Midbrain (tissue), 1 donor: Measurements from ENCODE around the gene GRK5.

Experiments
- DNase-seq: peaks from one replicate; lab custom pipeline; 2025; lab: John Stamatoyannopoulos, UW

Gene GRK5

DNA sequence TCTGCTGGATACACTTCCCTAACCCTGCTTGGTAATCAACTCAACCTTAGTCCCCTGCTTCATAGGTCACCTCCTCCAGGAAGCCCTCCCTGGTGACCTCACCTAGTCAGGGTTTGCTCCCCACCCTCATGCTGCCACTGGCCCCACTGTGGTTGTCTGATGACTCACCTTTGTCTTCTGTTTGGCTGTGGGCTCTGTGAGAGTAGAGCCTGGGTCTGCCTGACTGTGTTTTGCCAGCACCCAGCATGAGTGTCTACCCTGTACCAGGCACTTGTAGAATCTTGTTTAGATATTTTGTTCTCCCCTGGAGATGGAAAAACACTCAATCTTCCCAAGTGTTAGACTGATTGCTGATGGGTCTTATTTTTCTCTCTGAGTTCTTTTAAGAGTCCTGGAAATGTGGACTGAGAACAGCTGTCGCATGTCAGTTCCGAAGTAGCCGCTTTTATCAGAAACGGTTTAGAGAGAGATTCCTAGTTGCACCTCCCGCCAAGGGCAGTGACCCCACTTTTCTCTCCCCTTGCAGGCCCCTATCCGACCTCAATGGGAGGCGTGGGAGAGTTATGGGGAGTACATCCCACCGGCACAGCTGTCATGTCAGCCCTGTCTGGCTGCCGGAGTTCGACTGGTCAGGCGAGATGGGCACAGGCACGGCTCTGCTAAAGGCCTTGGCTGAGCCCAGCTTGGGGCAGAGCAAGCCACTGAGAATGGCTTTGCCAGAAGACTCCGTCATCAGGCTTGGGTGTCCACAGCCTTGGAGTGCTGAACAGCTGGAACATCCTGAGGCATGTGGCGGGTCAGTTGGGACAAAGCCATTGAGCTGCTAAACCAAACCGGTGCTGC, 134.3 kb downstream of the GRK5 start:
- DNase-seq, result no peak

DNA sequence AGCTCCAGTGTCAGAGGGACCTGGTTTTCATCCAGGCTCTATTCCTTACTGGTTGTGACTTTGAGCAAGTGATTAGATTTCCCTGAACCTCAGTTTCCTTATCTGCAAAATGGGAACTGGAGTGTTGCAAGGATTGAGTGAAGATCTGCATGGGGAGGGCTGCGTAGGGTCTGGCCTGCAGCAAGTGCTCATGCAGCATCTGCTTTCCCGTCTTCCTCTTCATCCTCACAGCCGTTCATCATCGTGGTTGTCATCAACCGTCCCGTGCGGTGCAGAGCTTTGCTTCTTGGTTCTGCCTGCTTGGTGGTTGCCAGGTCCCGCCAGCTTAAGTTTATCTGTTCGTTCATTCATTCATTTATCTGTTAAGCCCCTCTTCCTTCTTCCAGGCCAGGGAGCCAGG, 135.0 kb downstream of the GRK5 start:
- DNase-seq, result no peak

DNA sequence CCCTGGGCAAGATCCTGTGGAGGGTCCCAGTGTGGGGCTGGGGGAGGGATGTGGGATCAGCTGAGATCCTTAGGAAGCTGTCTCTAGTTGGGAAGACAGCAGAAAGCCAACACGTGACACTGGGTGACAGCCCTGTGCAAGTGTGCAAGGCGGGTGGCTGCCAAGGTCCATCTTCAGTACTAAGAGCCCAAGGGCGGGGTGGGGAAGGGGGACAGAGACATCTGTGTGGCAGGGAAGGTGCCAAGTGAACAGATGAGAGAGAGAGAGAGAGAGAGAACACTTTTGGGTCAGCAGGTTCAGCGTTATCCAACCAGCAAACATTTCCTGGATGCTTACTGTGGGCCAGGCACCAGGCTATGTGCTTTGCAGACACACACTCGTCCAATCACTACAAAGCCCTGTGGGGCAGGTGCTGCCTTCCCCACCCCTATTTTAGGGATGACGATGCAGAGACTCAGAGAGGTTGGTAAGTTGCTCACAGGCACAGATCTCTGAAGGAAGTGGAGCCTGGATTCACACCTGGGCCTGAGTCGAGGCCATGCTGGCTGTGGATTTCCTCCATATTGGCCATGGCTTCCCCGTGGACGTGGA, 135.7 kb downstream of the GRK5 start:
- DNase-seq, result no peak

DNA sequence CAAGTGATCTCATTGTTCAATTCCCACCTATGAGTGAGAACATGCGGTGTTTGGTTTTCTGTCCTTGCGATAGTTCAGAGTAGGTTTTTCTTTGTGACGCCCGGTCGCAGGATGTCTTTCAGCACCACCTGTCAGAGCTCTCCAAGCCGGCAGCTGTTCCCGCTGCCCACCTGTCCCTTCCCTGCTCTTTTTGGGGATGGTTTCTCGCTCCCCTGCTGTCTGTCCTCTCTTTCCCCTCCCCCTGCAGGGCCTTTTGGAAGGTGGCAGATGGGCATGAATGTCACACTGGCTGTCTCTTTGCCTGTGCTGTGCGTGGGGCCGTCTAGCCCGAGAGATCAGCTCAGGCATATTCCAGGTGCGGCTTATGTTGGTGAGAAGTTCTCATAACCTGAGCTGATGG, 137.0 kb downstream of the GRK5 start:
- no peak for DNase-seq

DNA sequence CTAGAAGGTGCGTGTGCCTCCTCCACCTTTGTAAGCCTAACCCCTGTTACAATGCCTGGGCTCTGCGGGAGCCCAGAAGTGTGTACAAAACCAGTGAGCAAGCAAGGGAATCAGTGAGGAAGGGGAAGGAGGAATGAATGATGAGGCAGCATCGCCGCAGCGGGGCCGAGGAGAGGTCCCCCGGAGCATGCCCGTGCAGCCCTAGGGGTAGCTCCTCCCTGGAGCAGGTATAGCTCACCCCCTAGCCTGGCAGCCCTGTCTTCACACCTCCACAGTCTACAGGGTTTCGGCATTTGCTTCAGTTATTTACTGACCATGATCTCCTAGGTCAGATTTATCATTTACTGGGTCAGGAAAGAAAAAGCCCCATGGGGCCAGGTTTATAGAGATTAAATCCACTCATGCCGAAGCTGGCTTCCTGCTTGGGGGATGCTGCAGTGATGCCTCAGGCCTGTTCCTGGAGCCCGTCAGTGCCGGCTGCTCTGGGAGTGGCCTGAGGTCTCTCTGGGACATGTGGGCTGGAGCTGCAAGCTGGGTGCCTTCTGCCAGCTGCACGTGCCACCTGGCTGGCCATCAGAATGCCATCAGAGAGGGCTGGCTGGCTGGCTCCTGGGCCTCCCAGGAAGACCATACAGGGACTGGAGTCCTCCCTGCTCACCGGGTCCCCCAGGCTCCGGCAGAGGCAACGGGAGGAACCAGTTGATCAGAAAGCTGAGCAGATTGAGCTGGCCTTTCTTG, 138.9 kb downstream of the GRK5 start:
- DNase-seq, result no peak

DNA sequence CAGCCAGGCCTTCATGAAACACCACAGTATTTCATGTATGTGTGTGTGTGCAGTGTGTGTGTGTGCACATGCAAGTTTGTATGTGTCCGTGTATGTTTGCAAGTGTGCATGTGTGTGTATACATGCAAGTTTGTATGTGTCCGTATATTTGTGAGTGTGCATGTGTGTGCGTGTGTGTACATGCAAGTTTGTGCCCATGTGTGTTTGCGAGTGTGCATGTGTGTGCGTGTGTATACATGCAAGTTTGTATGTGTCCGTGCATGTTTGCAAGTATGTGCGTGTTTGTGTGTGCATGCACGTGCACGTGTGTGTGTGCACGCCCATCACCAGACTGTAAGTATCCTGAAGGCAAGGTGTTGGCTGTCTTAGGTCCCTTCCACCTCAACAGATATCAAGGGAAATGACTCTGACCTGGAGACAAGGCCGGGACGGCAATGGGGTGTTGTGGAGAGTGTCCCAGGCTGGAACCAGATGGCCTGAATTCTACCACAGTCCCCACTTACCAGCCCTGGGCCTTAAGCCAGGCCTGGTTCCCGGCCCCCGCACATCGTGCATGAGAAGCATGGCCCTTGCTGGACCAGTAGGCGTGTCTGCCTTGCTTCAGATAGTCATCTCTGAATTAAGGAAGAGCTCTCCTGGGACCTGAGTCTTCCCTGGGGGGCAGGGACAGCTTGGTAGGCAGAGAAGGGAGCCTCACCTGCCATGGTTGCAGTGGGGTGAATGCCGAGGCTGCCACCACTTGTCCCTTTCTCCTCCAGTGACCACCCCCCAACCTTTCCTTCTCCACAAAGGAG, 140.0 kb downstream of the GRK5 start:
- DNase-seq, result no peak

DNA sequence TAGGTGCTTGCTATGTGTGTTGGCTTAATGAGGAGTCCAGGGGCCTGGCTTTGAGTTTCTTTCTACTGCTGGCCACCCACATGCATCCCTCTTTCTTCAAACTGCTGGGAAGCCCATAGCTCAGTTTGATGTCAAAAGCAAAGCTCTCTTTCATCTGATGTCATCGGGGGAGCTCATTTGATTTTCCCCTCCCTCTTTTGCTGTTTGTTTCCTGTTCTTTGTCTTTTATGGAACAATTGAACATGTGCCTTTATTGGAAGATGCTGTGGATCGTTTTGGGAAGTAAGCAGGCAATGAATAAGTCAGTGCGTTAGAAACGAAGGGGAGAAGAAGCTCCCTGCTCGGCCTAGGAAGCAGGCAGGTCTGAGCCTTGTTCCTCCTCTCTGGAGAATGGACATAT, 140.7 kb downstream of the GRK5 start:
- no peak for DNase-seq

DNA sequence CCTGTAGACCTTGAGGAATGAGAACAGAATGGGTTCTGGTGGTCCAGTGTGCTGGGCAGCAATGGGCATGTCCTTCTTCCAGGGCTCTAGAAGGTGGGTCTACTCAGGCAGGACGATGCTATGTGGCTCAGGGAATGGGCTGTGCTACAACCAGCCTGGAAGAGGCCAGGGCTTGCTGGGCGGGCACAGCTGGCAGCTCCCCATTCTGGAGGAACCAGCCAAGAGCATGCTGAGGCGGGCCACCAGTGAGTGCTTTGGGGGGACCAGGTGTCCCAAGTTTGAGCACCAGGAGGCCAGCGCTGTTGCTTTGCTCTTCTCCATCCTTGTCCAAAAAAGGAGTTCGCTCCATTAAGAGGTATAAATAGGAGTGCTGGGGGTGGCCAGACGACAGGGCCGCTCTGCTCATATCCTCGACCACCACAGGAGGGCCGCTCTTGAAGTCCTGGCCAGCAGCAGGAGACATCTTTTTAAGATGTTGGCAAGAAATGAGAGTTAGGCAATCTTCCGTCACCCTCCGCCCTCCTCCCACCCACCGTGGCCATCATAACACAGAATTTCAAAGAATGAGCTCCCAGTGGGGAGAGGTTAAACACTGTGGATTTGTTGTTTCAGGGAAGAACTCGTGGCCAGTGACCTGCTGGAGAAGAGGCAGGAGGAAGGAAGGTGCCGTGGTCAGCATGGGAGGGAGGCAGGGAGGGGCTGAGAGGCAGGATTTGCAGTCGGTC, 141.3 kb downstream of the GRK5 start:
- DNase-seq, result no peak

DNA sequence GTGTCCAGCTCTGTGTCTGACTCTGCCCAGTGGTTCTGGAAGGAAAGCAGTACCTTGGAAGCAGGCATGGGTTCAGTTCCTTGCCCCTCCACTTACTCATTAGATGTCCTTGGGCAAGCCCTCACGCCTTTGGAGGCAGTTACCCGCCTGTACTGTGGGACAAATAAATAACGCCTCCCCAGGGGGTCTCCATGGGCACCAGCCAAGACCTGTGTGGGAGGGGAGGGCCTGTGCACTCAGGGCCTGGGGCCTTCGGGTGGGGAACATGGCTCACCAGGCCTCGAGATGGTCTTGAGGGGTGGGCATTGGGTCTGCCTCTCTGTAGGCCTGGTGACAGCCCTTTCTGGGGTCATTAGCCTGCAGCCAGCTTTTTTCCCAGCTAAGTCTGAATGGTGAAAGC, 142.0 kb downstream of the GRK5 start:
- DNase-seq, result no peak

DNA sequence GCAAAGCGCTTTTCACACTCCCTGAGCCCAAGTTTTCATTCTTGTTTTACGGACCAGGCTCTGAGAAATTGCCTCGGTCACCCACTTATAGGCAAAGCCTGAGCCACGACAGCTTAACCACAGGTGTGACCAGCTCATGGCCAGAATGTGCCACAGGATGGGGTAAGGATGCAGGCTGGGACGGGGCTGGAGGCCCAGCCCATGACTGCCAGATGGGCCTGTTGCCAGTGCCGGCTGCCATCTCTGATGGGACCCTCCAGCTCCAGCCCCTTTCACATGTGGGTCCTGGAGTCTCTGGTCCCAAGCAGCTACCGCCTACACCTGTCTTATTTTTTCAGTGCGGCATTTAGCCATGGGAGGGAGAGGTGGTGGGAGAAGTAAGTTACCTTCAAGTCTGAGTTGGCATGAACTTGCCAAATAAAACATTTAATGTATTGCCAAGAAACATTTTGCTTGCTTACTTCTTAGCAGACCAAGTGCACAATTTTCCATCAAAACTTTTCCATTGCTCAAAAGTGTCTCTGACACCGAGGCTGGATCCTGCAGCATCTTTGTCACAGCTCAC, 142.6 kb downstream of the GRK5 start:
- no peak for DNase-seq

DNA sequence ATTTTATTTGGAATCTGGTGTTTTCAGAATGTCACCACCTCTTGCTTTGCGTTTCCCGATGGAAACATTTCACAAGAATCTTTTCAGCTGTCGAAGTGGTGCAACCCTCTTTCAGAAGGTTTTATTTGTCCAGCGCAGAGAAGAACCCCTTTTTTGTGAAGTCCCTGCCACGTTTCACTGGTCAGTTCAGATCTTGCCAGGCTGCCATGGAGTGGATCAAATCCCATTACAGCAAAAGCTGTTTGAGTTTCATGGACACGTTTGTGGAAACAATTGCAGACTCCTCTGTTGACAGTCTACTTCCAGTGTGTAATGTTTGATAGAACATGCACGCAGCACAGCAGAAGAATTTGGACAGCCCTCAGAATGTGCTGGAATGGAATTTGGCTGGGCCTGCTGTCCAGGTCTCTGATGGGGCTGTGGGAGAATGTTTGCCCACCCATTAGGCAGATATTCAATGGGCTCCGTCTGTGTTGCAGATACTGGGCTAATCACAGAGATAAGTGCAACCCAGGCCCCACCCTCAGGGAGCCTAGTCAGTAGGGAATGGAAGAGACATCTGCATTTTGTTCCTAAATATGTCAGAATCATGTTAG, 143.2 kb downstream of the GRK5 start:
- DNase-seq, result no peak

DNA sequence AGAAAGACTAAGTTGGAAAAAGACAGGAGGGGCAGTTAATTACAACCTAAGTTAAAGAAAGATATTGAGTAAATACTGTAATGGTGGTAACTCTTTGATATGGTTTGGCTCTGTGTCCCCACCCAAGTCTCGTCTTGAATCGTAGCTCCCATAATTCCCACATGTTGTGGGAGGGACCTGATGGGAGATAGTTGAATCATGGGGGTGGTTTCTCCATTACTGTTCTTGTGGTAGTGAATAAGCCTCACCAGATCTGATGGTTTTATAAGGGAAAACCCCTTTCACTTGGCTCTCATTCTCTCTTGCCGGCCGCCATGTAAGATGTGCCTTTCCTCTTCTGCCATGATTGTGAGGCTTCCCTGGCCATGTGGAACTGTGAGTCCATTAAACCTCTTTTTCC, 143.8 kb downstream of the GRK5 start:
- no peak for DNase-seq

DNA sequence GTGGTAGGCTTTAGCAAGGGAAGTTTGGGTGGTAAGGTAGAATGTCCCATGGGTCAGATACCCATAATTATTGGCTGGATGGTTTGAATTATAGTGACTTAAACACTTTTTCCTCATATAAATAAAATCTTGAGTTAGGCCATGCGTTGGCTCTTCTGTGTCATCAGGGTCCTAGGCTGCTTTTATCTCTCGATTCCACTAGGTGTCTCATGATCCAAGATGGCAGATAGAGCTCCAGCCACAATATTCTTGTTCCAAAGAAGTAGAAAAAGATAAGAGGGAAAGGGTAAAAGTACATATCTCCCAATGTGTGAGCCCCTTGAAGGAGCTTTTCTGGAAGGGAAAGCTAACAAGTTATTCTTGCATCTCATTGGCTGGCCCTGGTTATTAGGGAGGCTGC, 144.7 kb downstream of the GRK5 start:
- no peak for DNase-seq

DNA sequence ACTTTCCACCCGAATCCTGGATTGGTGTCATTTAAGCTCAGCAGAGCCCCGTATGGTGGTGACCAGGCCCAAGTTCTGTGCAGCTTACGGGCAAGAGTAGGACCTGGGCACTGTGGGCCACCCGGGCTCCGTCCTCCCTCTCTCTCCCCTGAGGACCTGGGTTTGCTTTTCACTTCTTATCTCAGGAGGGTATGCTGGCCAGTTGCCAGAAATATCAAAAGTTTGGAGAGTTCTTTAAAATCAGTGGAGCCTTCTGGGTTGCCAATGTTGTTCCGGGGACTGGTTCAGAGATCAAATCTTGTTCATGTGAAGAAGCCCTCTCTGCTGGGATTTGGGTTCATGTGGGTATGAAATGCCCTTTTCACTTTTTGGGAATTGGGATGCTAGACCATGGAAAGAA, 145.4 kb downstream of the GRK5 start:
- DNase-seq, result no peak

DNA sequence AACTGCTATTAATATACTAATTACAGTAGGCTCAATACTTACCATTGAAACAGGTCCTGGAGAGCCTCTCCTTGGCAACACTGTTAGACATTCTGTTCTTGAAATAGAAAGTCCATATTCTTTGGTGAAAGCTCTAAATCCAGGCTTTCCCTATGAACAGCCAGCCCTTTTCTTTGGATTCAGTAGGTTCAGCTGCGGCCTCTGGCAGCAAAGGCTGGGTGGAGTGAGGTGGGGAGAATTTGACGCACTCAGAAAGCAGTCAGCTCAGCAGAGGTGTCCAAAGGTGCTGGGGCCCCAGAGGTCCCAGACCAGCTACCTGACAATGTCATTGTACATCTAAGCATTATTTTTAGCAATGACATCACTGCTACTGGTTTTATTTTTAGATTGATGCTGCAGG, 146.1 kb downstream of the GRK5 start:
- DNase-seq, result no peak

DNA sequence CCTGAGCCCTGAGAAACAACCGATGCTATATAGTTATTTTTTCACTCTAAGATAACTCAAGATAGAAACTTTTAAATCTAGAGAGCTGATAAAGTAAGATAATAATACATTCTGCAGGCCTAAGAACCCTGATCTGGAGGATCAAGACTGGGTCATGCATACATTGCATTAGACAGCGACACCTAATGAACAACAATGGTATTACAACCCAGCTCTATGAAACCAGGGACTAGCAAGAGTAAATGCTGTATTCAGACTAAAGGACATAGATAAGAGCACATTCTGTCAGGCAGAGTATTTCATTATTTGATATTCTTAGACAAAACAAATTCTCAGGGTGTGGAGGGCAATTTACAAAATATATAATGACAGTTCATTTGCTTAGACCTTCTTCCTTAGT, 148.6 kb downstream of the GRK5 start:
- DNase-seq, result no peak

DNA sequence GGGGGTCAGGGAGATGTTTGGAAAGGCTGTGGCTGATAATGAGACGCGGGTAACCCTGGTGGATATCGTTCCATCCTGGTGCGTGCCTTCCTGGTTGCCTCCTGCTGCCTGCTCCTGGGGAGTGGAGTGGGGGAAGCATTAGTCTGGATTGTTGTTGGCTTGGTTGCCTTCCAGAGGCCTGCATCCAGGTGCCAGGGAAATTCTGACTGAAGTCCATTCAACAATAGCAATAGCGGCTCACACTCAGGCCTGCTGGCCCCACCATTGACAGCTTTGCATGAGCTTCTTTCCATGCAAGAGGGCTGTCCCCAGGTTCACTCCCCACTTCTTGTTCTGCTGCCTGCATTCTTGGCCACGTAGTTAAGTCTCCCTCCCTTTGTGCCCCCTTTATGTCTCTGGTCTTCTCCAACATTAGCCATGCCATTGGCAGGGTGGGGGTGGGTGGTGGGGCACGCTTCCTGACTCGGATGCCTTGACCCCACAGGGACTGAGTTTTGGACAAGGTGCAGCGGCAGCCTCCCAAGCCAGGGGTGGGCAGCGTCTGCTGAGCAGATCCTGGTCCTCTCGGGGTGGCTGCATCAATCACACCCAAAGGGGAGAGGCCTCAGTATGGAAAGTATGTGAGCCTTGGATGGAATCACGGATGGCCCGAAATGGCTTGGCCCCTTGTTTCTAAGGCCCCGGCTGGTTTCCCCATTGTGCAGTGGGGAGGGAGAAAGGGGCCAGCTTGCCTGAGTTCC, 150.2 kb downstream of the GRK5 start:
- no peak for DNase-seq

DNA sequence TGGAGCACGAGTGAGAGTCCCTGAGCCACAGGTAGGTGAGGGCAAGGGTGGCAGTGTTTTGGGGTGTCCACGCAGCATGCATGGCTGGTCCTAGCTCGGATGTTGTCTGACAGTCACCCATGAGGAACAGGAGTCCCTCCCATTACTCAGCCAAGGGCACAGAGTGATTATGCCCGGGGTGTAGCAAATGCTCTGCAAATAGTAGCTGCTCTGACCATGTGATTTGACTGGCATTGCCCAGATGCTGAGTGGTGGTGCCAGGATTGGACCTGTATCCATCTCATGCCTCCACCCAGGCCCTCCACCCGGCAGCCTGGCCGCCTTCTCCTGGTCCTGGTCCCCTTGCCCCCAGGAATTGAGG, 150.8 kb downstream of the GRK5 start:
- no peak for DNase-seq

DNA sequence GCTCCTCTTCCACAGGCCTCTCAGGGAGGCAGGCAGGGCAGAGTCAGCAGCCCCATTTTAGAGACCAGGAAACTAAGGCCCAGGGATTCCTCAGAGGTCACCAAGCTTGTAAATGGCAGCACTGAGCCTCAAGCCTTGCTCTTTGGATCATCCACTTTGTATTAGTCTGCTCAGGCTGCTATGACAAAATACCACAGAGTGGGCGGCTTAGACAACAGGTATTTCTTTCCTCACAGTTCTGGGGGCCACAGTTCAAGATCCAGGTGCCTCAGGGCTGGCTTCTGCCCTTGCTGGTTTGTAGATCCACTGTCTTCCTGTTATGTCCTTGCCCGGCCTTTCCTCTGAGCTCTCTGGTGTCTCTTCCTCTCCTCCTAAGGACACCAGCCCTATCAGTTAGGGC, 151.2 kb downstream of the GRK5 start:
- DNase-seq, result no peak

DNA sequence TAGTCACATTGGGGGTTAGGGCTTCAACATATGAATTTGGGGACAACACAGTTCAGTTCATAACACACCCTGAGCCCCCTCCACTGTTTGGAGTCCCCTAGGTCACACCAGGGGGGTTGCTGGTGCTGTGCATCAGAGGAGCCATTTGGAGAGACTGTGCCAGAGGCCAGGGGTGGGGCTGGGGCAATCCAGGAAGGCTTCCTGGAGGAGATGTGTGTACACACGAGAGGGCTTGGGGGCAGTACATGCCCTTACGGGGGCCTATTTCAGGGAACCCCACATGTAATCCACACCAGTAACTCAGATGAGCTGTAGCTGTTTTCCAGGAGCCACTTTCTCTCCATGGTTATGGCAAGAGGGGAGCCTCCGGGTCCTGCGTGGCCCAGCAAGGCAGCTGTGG, 151.7 kb downstream of the GRK5 start:
- DNase-seq, result no peak
